GM12878 (cell line): ENCODE data around the gene HIF1AN. TPM values are rescaled to one million over a fixed set of nuclear protein-coding genes. Genes with fewer than 3 reads are reported as not detected.

Experiments used
- ATAC-seq: fragments of 200-7000 bp; cut with Tn5 transposase; 3 replicates; pipeline ENCODE4 v1.9.1; 2020; ENCODE audit warnings: mild to moderate bottlenecking, moderate library complexity
- BruUV-seq: library from RNA; stranded (reverse); fragments of 400-500 nt; replicated peaks from 2 replicates; lab custom pipeline; 2021; lab: Mats Ljungman, UMichigan
- CTCF ChIA-PET: fragments of 300-600 bp; sonication (Branson Sonifier 250); formaldehyde crosslinking; extraction: SDS; loops from one replicate; lab custom pipeline; 2021; ENCODE audit warnings: inconsistent platforms; lab: Yijun Ruan, JAX
- POLR2A ChIA-PET: fragments of 350-600 bp; formaldehyde crosslinking; extraction: SDS; loops from one replicate; lab custom pipeline; 2021; ENCODE audit warnings: inconsistent platforms; lab: Charles Lee
- RAD21 ChIA-PET: fragments of 300-600 bp; sonication (Branson Sonifier 250); formaldehyde crosslinking; loops from one replicate; lab custom pipeline; 2023; ENCODE audit warnings: antibody characterized with exemption; ENCODE audit not compliant: unreplicated experiment; lab: Charles Lee
- SMC1A ChIA-PET: fragments of 300-600 bp; sonication (Branson Sonifier 250); formaldehyde crosslinking; loops from one replicate; lab custom pipeline; 2023; ENCODE audit not compliant: unreplicated experiment, uncharacterized antibody; lab: Charles Lee
- DNase-seq: peaks from one replicate; pipeline ENCODE4 v3.0.0-alpha.2; 2011; ENCODE audit warnings: low read depth, low spot score
- FAIRE-seq: peaks from 3 replicates; lab custom pipeline; 2011; peaks lifted over from hg19 to GRCh38; lab: Jason Lieb, UNC
- H2AFZ ChIP-seq: 2 replicates; pipeline ENCODE4 v1.6.0; 2011; ENCODE audit warnings: low read depth, low read length, control low read depth; ENCODE audit not compliant: control insufficient read depth
- H3K27ac ChIP-seq: 2 replicates; pipeline ENCODE4 v1.5.1; 2011; ENCODE audit warnings: control low read depth; ENCODE audit not compliant: control insufficient read depth, insufficient read depth
- H3K27me3 ChIP-seq, 2 experiments: replicated peaks in 1 of 2; 2 replicates each; pipeline versions ENCODE4 v1.6.0 to v1.6.1; 2011; ENCODE audit warnings: low read length in 1 of 2; ENCODE audit not compliant: control insufficient read depth in 2 of 2, insufficient read depth in 2 of 2
- H3K36me3 ChIP-seq, 2 experiments: 2 replicates each; pipeline ENCODE4 v1.5.1; 2011; ENCODE audit warnings: low read length in 1 of 2; ENCODE audit not compliant: control insufficient read depth in 2 of 2, insufficient read depth in 2 of 2
- H3K4me1 ChIP-seq: 2 replicates; pipeline ENCODE4 v1.6.1; 2011; ENCODE audit warnings: mild to moderate bottlenecking, low read length, moderate library complexity, mixed read lengths; ENCODE audit not compliant: control insufficient read depth, insufficient read depth
- H3K4me2 ChIP-seq: 2 replicates; pipeline ENCODE4 v1.6.0; 2011; ENCODE audit warnings: control low read depth; ENCODE audit not compliant: control insufficient read depth, insufficient read depth
- H3K4me3 ChIP-seq: fragments of 200-600 bp; sonication (generic); 2 replicates; pipeline ENCODE4 v1.5.1; 2016
- H3K79me2 ChIP-seq: 2 replicates; pipeline ENCODE4 v1.6.0; 2011; ENCODE audit warnings: low read length; ENCODE audit not compliant: control insufficient read depth, insufficient read depth
- H3K9ac ChIP-seq: 2 replicates; pipeline ENCODE4 v1.8.0; 2011; ENCODE audit warnings: low read length, control low read depth, mixed read lengths; ENCODE audit not compliant: control insufficient read depth, insufficient read depth
- H3K9me3 ChIP-seq: replicated peaks from 3 replicates; pipeline ENCODE4 v1.5.1; 2011; ENCODE audit warnings: mild to moderate bottlenecking, low read length; ENCODE audit not compliant: control insufficient read depth, insufficient read depth
- H4K20me1 ChIP-seq: 2 replicates; pipeline ENCODE4 v1.6.0; 2011; ENCODE audit not compliant: control insufficient read depth, insufficient read depth
- CEBPB ChIP-seq, 2 experiments: fragments of 150-350 bp in 1 of 2; IDR thresholded peaks; 2 replicates each; pipeline ENCODE4 v1.6.1; 2012 to 2014; ENCODE audit warnings: low read depth in 2 of 2, low read length in 2 of 2, borderline replicate concordance in 1 of 2, inconsistent platforms in 1 of 2
- DPF2 ChIP-seq: fragments of 450-650 bp; IDR thresholded peaks from 2 replicates; pipeline ENCODE4 v1.6.1; 2017; ENCODE audit warnings: mild to moderate bottlenecking
- E2F4 ChIP-seq: IDR thresholded peaks from 2 replicates; pipeline ENCODE4 v1.6.1; 2012; ENCODE audit warnings: low read depth, low read length, improper control_type of control experiment
- MYB ChIP-seq: fragments of 150-350 bp; IDR thresholded peaks from 2 replicates; pipeline ENCODE4 v1.6.1; 2014; ENCODE audit warnings: mild to moderate bottlenecking, low read depth, low read length, borderline replicate concordance
- PAX8 ChIP-seq: fragments of 450-650 bp; IDR thresholded peaks from 2 replicates; pipeline ENCODE4 v1.6.1; 2017; ENCODE audit warnings: mild to moderate bottlenecking, moderate library complexity
- PML ChIP-seq: IDR thresholded peaks from 2 replicates; pipeline ENCODE4 v1.6.1; 2012; ENCODE audit warnings: low read length, inconsistent platforms
- RFX5 ChIP-seq: IDR thresholded peaks from 2 replicates; pipeline ENCODE4 v1.6.1; 2011; ENCODE audit warnings: low read depth, low read length, improper control_type of control experiment
- SPI1 ChIP-seq: IDR thresholded peaks from 2 replicates; pipeline ENCODE4 v1.6.1; 2011; ENCODE audit warnings: low read depth, mild to moderate bottlenecking, low read length, moderate library complexity, borderline replicate concordance; ENCODE audit not compliant: insufficient read depth
- SREBF2 ChIP-seq: IDR thresholded peaks from 2 replicates; pipeline ENCODE4 v1.6.1; 2012; ENCODE audit warnings: mild to moderate bottlenecking, low read length
- TCF3 ChIP-seq: IDR thresholded peaks from 2 replicates; pipeline ENCODE4 v1.6.1; 2012; ENCODE audit warnings: low read depth, mild to moderate bottlenecking, low read length, borderline replicate concordance; ENCODE audit not compliant: insufficient read depth
- ZBED1 ChIP-seq: IDR thresholded peaks from 2 replicates; pipeline ENCODE4 v1.6.1; 2016; ENCODE audit warnings: borderline replicate concordance
- ZNF274 ChIP-seq: IDR thresholded peaks from one replicate; pipeline ENCODE4 v1.8.0; 2011; ENCODE audit not compliant: insufficient read length, insufficient read depth
- WGBS: methylation state at CpG from one replicate; pipeline ENCODE4 v1.1.6; 2016; ENCODE audit warnings: low lambda C conversion rate; ENCODE audit not compliant: insufficient replicate concordance, insufficient coverage; ENCODE audit errors: missing lambda C conversion rate; 5-methylcytosine and 5-hydroxymethylcytosine counted together
- in situ Hi-C: fragments of 300-500 bp; cut with MboI; formaldehyde crosslinking; loops from 9 replicates; pipeline ENCODE4 v1.14.3; 2018; ENCODE audit warnings: mixed read lengths
- intact Hi-C: fragments of 100-400 bp; cut with micrococcal nuclease; formaldehyde crosslinking; loops from one replicate; pipeline ENCODE4 v1.14.2; 2022; ENCODE audit not compliant: unreplicated experiment
- polyA plus RNA-seq, 11 experiments: library from polyadenylated mRNA; depleted of rRNA in 4 of 11; unstranded in 6 of 11; stranded (reverse) in 5 of 11; fragments of >200 nt; fragmentation: Nextera tagmentation in 4 of 11; fragmentation: Illumina TruSeq in 1 of 11; extraction: Ambion mirVana in 4 of 11; extraction: Trizol in 1 of 11; gene quantifications; 1 replicate in 1 of 11; 2 replicates in 10 of 11; pipeline versions ENCODE4 v1.2.1 to v1.2.3, GENCODE V29; 2011 to 2016; ENCODE audit warnings: inconsistent platforms in 2 of 11, missing spikeins in 2 of 11, low read depth in 1 of 11
- total RNA-seq, 4 experiments: library from RNA; depleted of rRNA in 3 of 4; stranded (reverse); fragments of >200 nt in 3 of 4; fragmentation: Illumina TruSeq in 1 of 4; extraction: Trizol in 1 of 4; gene quantifications; 2 replicates each; pipeline versions ENCODE4 v1.2.1 to v1.2.3, GENCODE V29; 2013 to 2021
- TF ChIP-seq, protein P1 (sequence below): IDR thresholded peaks from 2 replicates; pipeline ENCODE4 v1.6.1; 2012; ENCODE audit warnings: improper control_type of control experiment, low read depth, low read length; ENCODE audit not compliant: insufficient replicate concordance
- TF ChIP-seq, protein P2 (sequence below): fragments of 150-350 bp; IDR thresholded peaks from 2 replicates; pipeline ENCODE4 v1.6.1; 2016; ENCODE audit warnings: low read depth, low read length

Gene HIF1AN
- total and polyA plus RNA-seq, 10 of the 15 experiments (the other 5 are each of a cell fraction or from before 2014, with no cell fraction given): 1.9 to 37.2 (median 15.2) TPM

GRCh38 chr10:100509241-100509840 is 26.4 kb upstream of the HIF1AN start:
- Histone ChIP-seq H3K79me2 (no peaks in the 10 kb centered on the region), H3K4me1 (peaks cover 8% of the 10 kb centered on the region; the same call in 1 of the 2 replicates), H3K9ac (no peak overlapping the region), H3K27me3 (no peaks in the 10 kb centered on the region), H3K27ac (no peak overlapping the region), H3K9me3 (no peaks in the 10 kb centered on the region), H3K36me3 (peaks cover 0 to 11% of the 10 kb centered on the region in 2 experiments), H3K4me2 (no peak overlapping the region), H3K4me3 (no peak overlapping the region), H4K20me1 (0 out of 2 replicates have a peak, but pooled peaks cover 3% of the 10 kb centered on the region), H2AFZ (no peak overlapping the region)
- WGBS: 85% methylated on average over 8 of the region's 8 CpGs
- DNase-seq (no peak), FAIRE-seq (no peak), ATAC-seq (no peak)
- no TSS peak for BruUV-seq
- POLR2A ChIA-PET: no interaction called here
- intact Hi-C loops (loop anchor here (2.0 kb wide), 1 partner anchor 171 kb away; no protein-coding TSS in a partner anchor), in situ Hi-C loops (loop anchor here (5.0 kb wide), 2 partner anchors 72 to 167 kb away; no protein-coding TSS in a partner anchor)
- SMC1A ChIA-PET: interaction anchor here (0.5 to 2.6 kb wide), 13 partner anchors 9 to 836 kb away, joined by 3 to 12 read pairs (median 4); no protein-coding TSS in a partner anchor
- CTCF ChIA-PET: interaction anchor here (0.6 to 4.6 kb wide), 24 partner anchors 9 to 463 kb away, joined by 3 to 40 read pairs (median 6); partner anchors contain the start of gene HIF1AN
- RAD21 ChIA-PET: interaction anchor here (1.0 to 1.6 kb wide), 7 partner anchors 9 to 664 kb away, joined by 3 to 11 read pairs (median 5); no protein-coding TSS in a partner anchor
- TF ChIP-seq TCF3 (no peak), SPI1 (no peak), SREBF2 (no peak), DPF2 (no peak), ZNF274 (no peak), E2F4 (no peak), CEBPB (IDR thresholded peaks at IDR 0.05; ENCODE audit: borderline replicate concordance in 1 of 2, low read depth in 2 of 2, low read length in 2 of 2) (no peak), PML (no peak), RFX5 (no peak), ZBED1 (no peak), PAX8 (no peak), MYB (no peak)
- TF ChIP-seq, protein P1, sequence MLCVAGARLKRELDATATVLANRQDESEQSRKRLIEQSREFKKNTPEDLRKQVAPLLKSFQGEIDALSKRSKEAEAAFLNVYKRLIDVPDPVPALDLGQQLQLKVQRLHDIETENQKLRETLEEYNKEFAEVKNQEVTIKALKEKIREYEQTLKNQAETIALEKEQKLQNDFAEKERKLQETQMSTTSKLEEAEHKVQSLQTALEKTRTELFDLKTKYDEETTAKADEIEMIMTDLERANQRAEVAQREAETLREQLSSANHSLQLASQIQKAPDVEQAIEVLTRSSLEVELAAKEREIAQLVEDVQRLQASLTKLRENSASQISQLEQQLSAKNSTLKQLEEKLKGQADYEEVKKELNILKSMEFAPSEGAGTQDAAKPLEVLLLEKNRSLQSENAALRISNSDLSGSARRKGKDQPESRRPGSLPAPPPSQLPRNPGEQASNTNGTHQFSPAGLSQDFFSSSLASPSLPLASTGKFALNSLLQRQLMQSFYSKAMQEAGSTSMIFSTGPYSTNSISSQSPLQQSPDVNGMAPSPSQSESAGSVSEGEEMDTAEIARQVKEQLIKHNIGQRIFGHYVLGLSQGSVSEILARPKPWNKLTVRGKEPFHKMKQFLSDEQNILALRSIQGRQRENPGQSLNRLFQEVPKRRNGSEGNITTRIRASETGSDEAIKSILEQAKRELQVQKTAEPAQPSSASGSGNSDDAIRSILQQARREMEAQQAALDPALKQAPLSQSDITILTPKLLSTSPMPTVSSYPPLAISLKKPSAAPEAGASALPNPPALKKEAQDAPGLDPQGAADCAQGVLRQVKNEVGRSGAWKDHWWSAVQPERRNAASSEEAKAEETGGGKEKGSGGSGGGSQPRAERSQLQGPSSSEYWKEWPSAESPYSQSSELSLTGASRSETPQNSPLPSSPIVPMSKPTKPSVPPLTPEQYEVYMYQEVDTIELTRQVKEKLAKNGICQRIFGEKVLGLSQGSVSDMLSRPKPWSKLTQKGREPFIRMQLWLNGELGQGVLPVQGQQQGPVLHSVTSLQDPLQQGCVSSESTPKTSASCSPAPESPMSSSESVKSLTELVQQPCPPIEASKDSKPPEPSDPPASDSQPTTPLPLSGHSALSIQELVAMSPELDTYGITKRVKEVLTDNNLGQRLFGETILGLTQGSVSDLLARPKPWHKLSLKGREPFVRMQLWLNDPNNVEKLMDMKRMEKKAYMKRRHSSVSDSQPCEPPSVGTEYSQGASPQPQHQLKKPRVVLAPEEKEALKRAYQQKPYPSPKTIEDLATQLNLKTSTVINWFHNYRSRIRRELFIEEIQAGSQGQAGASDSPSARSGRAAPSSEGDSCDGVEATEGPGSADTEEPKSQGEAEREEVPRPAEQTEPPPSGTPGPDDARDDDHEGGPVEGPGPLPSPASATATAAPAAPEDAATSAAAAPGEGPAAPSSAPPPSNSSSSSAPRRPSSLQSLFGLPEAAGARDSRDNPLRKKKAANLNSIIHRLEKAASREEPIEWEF: no peak
- TF ChIP-seq, protein P2, sequence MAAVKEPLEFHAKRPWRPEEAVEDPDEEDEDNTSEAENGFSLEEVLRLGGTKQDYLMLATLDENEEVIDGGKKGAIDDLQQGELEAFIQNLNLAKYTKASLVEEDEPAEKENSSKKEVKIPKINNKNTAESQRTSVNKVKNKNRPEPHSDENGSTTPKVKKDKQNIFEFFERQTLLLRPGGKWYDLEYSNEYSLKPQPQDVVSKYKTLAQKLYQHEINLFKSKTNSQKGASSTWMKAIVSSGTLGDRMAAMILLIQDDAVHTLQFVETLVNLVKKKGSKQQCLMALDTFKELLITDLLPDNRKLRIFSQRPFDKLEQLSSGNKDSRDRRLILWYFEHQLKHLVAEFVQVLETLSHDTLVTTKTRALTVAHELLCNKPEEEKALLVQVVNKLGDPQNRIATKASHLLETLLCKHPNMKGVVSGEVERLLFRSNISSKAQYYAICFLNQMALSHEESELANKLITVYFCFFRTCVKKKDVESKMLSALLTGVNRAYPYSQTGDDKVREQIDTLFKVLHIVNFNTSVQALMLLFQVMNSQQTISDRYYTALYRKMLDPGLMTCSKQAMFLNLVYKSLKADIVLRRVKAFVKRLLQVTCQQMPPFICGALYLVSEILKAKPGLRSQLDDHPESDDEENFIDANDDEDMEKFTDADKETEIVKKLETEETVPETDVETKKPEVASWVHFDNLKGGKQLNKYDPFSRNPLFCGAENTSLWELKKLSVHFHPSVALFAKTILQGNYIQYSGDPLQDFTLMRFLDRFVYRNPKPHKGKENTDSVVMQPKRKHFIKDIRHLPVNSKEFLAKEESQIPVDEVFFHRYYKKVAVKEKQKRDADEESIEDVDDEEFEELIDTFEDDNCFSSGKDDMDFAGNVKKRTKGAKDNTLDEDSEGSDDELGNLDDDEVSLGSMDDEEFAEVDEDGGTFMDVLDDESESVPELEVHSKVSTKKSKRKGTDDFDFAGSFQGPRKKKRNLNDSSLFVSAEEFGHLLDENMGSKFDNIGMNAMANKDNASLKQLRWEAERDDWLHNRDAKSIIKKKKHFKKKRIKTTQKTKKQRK: no peak
